ENCODE results near the gene CEP164. TPM values are rescaled to one million over a fixed set of nuclear protein-coding genes. Genes with fewer than 3 reads are reported as not detected.

The CEP164 gene
- total RNA-seq, 1 experiment from 2014 or later, result 21.0 TPM

DNA sequence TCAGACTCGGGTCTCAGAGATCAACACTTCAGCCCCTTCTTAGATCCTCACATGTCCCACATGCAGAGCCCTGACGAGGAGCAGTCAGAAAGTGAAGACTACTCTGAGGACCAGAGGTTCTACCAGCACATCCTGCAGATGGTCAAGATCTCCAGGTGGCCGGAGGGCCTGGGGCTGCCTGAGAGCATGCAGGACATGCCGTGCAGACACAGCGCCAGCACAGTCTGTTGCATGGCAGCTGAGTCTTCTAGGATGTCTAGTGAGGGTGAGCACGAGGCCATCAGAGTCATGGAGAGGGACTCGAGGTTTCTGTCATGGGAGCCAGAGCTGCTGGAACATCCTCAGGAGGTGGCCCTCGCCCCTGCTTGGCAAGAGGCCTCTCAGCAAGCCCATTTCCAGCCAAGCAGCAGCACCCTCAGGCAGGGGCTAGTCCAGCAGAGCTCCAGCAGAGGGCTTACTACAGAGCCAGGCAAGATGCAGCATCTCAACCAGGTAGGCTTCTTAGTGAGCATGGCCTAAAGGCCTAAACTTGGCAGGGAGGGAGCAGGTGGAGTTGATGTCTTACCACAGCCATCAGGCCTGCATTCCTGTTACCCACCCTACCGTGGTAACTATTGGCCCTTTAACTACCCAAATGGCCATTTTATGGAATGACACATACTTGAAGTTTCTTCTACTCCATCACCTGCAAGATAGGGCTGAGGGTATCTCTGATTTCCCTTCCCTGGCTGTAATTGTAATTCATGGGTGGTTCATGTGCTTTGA lies 28.7 kb downstream of the CEP164 start:
- no peaks in the 10 kb centered on the region for H3K27me3 Mint-ChIP-seq (ENCODE audit: low read depth)
- ChIA-PET POLR2A (no interaction called here), CTCF (interaction anchor here (1.8 kb wide), 1 partner anchor 70 kb away, joined by 7 read pairs; no protein-coding TSS in a partner anchor)
- no peak for ATAC-seq
- H3K4me1 Mint-ChIP-seq, result no peaks in the 10 kb centered on the region
- no peak overlapping the region for H3K4me3 Mint-ChIP-seq
- peaks cover 9% of the 10 kb centered on the region for H3K36me3 Mint-ChIP-seq
- H3K9me3 Mint-ChIP-seq, result no peaks in the 10 kb centered on the region
- TF ChIP-seq ETV6 (CRISPR knock-in tag; IDR thresholded peaks at IDR 0.05), result no peak
- no peak for TF ChIP-seq FOXP1 (CRISPR knock-in tag; IDR thresholded peaks at IDR 0.05; ENCODE audit: borderline replicate concordance)
- no peak for TF ChIP-seq FOXP4 (CRISPR knock-in tag; IDR thresholded peaks at IDR 0.05)
- no peak for TF ChIP-seq TP53 (CRISPR knock-in tag; IDR thresholded peaks at IDR 0.05)
- TF ChIP-seq FOXK1 (CRISPR knock-in tag; IDR thresholded peaks at IDR 0.05), result no peak
- TF ChIP-seq PRDM15 (CRISPR knock-in tag; IDR thresholded peaks at IDR 0.05), result no peak
- no peak for TF ChIP-seq IRF1 (CRISPR knock-in tag; IDR thresholded peaks at IDR 0.05)
- TF ChIP-seq, protein P1, sequence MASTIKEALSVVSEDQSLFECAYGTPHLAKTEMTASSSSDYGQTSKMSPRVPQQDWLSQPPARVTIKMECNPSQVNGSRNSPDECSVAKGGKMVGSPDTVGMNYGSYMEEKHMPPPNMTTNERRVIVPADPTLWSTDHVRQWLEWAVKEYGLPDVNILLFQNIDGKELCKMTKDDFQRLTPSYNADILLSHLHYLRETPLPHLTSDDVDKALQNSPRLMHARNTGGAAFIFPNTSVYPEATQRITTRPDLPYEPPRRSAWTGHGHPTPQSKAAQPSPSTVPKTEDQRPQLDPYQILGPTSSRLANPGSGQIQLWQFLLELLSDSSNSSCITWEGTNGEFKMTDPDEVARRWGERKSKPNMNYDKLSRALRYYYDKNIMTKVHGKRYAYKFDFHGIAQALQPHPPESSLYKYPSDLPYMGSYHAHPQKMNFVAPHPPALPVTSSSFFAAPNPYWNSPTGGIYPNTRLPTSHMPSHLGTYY (CRISPR knock-in tag; IDR thresholded peaks at IDR 0.05), result no peak
- TF ChIP-seq NR2C2 (CRISPR knock-in tag; IDR thresholded peaks at IDR 0.05), result no peak
- TF ChIP-seq, protein P2, sequence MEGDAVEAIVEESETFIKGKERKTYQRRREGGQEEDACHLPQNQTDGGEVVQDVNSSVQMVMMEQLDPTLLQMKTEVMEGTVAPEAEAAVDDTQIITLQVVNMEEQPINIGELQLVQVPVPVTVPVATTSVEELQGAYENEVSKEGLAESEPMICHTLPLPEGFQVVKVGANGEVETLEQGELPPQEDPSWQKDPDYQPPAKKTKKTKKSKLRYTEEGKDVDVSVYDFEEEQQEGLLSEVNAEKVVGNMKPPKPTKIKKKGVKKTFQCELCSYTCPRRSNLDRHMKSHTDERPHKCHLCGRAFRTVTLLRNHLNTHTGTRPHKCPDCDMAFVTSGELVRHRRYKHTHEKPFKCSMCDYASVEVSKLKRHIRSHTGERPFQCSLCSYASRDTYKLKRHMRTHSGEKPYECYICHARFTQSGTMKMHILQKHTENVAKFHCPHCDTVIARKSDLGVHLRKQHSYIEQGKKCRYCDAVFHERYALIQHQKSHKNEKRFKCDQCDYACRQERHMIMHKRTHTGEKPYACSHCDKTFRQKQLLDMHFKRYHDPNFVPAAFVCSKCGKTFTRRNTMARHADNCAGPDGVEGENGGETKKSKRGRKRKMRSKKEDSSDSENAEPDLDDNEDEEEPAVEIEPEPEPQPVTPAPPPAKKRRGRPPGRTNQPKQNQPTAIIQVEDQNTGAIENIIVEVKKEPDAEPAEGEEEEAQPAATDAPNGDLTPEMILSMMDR (IDR thresholded peaks at IDR 0.05), result no peak
- TF ChIP-seq, protein P3, sequence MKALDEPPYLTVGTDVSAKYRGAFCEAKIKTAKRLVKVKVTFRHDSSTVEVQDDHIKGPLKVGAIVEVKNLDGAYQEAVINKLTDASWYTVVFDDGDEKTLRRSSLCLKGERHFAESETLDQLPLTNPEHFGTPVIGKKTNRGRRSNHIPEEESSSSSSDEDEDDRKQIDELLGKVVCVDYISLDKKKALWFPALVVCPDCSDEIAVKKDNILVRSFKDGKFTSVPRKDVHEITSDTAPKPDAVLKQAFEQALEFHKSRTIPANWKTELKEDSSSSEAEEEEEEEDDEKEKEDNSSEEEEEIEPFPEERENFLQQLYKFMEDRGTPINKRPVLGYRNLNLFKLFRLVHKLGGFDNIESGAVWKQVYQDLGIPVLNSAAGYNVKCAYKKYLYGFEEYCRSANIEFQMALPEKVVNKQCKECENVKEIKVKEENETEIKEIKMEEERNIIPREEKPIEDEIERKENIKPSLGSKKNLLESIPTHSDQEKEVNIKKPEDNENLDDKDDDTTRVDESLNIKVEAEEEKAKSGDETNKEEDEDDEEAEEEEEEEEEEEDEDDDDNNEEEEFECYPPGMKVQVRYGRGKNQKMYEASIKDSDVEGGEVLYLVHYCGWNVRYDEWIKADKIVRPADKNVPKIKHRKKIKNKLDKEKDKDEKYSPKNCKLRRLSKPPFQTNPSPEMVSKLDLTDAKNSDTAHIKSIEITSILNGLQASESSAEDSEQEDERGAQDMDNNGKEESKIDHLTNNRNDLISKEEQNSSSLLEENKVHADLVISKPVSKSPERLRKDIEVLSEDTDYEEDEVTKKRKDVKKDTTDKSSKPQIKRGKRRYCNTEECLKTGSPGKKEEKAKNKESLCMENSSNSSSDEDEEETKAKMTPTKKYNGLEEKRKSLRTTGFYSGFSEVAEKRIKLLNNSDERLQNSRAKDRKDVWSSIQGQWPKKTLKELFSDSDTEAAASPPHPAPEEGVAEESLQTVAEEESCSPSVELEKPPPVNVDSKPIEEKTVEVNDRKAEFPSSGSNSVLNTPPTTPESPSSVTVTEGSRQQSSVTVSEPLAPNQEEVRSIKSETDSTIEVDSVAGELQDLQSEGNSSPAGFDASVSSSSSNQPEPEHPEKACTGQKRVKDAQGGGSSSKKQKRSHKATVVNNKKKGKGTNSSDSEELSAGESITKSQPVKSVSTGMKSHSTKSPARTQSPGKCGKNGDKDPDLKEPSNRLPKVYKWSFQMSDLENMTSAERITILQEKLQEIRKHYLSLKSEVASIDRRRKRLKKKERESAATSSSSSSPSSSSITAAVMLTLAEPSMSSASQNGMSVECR (CRISPR knock-in tag; IDR thresholded peaks at IDR 0.05; ENCODE audit: borderline replicate concordance), result no peak
- no peak for TF ChIP-seq IRF2 (CRISPR knock-in tag; IDR thresholded peaks at IDR 0.05; ENCODE audit: borderline replicate concordance, low read depth)
- TF ChIP-seq ZNF396 (CRISPR knock-in tag; IDR thresholded peaks at IDR 0.05; ENCODE audit: borderline replicate concordance), result no peak
- TF ChIP-seq, protein P4, sequence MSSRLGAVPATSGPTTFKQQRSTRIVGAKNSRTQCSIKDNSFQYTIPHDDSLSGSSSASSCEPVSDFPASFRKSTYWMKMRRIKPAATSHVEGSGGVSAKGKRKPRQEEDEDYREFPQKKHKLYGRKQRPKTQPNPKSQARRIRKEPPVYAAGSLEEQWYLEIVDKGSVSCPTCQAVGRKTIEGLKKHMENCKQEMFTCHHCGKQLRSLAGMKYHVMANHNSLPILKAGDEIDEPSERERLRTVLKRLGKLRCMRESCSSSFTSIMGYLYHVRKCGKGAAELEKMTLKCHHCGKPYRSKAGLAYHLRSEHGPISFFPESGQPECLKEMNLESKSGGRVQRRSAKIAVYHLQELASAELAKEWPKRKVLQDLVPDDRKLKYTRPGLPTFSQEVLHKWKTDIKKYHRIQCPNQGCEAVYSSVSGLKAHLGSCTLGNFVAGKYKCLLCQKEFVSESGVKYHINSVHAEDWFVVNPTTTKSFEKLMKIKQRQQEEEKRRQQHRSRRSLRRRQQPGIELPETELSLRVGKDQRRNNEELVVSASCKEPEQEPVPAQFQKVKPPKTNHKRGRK (CRISPR knock-in tag; IDR thresholded peaks at IDR 0.05; ENCODE audit: borderline replicate concordance), result no peak
- TF ChIP-seq ELF4 (CRISPR knock-in tag; IDR thresholded peaks at IDR 0.05; ENCODE audit: low read depth), result no peak
- TF ChIP-seq JAZF1 (CRISPR knock-in tag; IDR thresholded peaks at IDR 0.05), result no peak
- TF ChIP-seq, protein P5, sequence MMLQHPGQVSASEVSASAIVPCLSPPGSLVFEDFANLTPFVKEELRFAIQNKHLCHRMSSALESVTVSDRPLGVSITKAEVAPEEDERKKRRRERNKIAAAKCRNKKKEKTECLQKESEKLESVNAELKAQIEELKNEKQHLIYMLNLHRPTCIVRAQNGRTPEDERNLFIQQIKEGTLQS (CRISPR knock-in tag; conservative IDR thresholded peaks at IDR 0.05), result no peak
- TF ChIP-seq CREB1 (CRISPR knock-in tag; IDR thresholded peaks at IDR 0.05), result no peak
- DNase-seq (ENCODE audit: low spot score), result no peak
- H3K27ac Mint-ChIP-seq, result no peak overlapping the region
